Pulmonary artery endothelial cell (primary cell): ENCODE results near the gene ABCA3. TPM values are rescaled to one million over a fixed set of nuclear protein-coding genes. Genes with fewer than 3 reads are reported as not detected.
"Not testable (repeated sequence)": the region's sequence is repeated elsewhere in the genome, so short reads cannot be mapped to it uniquely, and the experiment has no call there.

Experiments used
- DNase-seq: peaks from one replicate; pipeline ENCODE4 v3.0.0-alpha.2; 2011; ENCODE audit warnings: low read depth, low spot score
- total RNA-seq: library from RNA; depleted of rRNA; stranded (reverse); fragments of >200 nt; gene quantifications from 2 replicates; pipeline ENCODE4 v1.2.3, GENCODE V29; 2014

The ABCA3 gene
- total RNA-seq, 1 donor from 2014 or later: 31.5 TPM

DNA sequence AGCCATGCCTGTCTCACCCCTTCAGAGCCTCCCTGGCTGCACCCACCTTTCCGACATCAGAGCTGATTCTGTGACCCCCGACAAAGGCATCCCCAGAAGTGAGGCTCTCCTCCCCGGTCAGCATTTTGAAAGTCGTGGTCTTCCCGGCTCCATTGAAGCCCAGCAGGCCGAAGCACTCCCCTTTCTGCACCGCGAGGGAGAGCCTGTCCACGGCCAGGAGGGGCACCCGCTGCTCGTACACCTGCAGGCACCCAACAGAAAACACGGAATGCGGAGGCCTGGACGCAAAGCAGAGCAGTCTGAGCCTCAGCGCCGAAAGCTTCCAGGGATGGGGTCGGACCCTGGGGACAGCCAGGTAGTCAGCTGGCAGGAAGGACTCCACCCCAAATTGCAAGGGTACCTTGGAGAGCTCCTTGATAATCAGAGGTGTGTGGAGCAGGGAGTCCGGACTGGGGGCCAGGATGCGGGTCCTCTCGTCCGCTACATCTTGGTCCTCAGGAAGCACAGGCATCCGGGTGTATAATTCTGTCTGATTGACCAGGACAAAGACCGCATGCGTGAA is 59.5 kb downstream of the ABCA3 start:
- DNase-seq: no peak

DNA sequence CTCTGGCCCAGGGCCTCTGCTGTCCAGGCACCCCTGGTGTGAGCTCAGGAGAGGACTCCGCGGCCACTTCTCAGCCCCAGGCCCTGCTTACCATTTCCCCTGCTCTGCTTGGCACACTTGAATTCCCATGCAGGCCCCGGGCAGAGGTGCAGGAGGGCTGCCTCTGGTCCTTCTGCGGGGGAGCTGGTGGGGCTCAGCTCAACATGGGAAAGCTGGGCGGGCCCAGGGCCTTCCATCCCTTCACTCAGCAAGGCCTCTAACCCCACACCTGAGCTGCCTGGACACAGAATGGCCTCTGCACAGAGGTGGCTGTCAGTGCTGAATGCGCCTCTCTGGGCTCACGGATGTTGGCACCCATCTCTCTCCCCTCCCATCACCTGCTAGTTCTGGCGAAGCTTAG is 60.1 kb downstream of the ABCA3 start:
- DNase-seq: no peak

DNA sequence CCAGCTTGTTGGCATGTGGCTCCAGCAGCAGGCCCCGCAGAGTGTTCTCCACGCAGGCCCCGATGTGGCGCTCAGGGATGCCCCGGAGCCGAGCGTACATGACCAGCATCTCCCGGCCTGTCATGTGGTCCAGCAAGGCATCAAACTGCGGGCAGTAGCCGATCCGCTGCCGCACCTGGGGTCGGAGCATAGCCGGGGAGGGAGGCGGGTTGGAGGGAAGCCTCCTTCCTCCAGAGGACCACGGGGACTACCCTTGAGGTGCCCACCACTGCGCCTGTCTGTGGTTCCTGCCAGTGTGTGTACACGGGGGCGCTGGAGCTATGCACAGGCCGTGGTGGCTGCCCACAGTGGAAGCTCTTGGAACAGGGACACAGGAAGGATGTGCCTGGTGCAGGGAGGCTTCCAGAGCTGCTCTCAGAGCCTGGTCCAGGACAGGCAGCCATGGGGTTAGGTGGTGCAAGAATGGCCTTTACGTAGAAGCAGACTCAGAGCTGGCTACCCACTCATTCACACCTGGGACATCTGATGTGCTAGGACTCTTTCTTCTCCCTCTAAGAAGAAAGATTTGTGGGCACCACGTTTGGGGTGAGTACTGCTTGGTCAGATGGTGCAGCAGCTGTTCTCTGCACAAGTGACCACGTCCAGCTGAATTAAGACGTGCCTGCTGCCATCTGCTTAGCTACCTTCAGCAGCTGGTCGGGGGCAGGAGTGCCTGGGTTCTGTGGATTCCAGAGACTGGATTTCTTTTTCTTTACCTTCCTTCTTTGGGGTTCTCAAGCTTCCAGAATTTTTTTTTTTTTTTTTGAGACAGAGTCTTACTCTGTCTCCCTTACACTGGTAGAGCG is 61.4 kb downstream of the ABCA3 start:
- no peak for DNase-seq

DNA sequence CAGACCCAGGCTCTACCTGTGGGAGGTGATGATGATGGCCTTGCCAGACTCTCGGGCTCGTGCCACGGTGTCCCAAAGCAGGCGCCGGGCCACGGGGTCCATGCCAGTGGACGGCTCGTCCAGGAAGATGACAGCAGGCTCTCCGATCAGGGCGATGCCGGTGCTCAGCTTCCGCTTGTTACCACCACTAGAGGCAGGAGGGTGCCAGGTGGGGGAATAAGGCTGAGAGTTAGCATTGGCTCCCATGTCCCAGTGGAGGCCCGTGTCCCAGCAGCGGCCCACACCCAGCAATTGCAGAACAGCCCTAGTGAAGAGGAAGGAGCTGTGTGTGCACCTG is 62.3 kb downstream of the ABCA3 start:
- DNase-seq: no peak

DNA sequence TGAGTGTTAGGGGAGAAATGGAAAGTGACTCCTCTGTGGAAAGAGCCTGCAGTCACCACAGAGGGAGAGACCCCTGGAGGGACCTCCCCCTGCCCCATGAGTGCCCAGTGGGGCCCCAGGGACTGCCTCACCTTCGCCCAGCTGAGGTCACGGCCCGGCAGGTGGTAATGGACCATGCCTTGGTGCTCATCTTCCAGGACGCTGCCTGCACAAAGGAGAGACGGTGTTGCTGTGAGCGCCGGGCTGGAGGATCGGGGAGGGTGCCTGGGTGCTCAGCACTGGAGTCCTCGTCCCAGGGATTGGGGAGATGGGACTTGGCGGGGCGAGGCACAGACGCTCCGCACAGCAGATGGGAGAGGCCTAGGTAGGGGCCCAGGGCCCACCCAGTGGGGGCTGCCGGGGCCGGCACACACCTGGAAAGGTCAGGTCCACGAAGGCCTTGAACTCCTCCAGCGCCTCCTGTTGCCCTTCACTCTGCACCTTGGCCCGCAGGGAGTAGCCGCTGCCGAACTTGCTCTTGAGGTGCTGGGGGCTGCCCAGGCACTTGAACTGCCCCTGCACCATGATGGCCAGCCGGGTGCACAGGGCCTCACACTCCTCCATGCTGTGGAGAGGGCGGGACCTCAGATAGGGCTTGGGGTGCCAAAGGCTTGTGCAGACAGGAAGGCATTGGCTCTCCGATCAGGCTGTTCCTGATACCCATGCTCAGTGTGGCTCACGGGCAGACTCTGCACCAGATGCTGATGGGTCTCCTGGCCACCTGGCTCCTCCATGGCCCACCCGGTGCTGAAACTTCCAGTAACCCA is 62.9 kb downstream of the ABCA3 start:
- DNase-seq: no peak

DNA sequence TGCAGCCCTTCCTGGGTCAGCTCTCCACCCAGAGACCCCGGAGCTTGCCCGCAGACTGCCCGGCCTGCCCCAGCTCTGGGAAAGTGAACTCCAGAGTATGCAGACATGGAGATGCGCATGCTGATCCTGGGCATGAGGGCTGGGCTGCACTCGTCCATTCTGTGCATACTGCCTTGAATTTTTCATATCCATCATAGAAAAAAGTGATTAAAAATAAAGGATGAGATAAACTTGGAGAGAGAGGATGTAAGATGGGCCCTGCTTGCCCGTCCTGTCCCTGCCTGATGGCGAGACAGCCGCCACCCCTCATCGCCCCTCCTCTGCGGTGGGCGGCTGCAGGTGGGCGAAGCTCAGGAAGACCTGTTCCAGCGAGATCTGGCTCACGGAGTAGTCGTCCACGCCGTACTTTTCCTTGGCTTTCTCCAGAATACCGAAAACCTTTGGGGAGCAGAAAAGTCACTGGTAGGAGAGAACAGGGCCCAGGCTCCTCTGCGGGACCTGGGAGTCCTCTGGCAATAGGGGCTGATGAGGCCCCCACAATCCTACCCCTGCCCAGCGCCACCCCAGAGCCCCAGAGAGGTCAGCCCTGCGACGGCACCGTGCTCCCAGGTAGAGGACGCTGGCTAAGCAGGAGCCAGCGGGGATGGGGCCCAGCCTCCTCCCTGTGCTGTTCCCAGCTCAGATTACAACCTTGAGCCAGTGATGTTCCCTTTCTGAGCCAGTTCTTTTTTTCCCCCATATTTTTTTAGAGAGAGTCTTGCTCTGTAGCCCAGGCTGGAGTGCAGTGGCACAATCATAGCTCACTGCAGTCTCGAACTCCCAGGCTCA is 63.9 kb downstream of the ABCA3 start:
- DNase-seq: no peak

DNA sequence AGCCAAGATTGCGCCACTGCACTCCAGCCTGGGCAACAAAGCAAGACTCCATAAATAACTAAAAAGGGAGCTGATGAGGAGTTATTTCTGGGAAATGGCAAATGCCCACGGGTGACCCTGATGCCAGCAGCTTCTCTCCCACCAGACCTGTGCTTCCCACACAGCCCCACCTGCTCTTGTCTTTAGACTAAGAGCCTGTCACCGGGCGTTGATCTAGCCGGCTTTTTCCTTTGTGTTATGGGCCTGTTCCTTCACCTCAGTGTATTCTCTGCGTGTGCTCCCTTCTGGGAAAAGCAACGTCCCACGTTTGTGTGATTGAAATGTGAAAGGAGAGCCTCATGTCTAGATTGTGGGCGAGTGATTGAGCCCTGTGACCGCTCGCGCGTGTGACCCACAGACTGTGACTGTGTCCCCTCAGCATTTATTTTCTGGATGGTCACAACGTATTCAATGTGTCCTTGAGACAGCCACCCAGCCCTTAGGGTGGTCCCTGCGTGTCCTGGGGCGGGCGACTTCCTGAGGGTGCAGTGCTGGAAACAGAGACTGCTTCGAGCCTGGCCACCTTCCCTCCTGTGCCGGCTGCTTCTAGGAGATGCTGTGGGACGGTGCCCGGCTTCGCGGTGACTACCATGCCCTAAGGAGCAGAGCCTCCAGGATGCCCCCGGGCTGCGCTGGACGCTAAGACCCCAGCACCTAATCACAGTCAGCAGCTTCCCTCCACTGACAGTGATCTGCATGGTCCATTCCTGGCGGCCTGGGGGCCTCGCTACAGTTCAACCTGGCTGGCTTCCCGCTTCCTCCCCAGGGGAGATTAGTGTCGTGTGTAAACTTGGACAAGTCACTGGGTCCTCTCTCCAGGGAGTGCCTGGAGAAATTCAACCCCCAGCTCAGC is 64.8 kb downstream of the ABCA3 start:
- DNase-seq: no peak

DNA sequence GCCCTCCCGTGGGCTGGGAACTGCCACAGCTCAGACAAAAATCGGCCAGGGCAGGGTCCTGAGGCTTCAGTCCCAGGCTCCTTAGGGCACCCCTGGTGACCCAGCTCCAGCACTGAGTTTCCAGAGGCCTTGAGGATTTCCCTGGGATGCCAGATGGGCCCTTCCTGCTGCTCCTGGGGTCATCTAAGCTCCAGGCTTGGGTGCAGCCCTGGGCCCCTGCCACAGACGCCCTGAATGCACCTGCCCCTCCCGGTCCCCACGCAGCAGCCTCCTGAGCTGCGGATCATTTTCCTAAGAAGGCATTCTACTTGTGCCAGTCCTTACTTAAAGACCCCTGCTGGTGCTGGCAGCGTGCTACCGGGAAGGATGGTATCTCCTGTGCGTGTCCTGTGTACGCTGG is 66.6 kb downstream of the ABCA3 start:
- DNase-seq: no peak

DNA sequence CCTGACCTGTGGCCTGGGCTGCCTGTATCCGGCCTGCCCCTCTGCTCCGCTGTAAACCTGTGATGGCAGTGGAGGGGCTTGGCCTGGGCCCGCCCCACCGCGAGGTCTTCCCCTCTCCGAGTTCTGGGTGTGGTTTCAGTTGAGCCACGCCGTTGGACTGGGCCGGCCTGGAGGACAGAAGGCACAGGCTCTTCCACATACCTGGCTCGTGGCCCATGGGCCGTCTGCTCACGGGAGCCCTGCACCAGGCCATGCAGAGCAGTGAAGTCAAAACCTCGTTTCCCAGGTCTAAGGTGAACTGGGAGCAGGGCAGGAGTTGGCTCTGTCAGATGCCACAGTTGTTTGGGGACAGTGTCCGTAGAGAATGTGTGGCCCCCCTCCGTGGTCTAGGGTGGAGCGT is 67.0 kb downstream of the ABCA3 start:
- no peak for DNase-seq

DNA sequence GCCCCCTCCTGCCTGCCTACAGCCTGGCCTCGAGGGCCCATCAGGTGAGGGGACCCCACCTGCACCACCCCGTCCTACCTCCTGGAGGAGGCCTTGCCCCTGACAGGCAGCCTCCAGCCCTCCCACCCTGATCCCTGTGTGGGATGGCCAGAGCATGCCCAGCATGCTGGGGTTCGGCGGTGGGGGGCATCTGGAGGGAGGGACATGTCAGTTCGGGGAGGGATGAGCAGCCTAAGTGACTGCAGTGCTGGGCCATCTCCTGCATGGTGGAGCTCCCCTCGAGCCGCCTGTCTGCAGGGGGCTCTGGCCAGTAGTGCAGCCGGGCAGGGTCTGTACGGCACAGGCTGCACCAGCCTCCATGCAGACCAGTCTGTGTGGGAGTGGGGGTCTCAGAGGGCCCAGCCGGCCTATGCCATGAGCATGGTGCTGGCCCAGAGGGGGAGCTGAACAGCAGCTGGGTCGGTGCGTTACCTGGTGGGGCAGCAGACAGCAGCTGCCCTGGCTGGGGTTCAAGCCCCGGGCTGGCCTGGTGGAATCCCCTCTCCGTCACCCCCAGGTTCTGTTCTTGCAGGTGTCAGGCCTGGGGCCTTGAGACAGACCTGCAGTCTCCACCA is 68.6 kb downstream of the ABCA3 start:
- no peak for DNase-seq

DNA sequence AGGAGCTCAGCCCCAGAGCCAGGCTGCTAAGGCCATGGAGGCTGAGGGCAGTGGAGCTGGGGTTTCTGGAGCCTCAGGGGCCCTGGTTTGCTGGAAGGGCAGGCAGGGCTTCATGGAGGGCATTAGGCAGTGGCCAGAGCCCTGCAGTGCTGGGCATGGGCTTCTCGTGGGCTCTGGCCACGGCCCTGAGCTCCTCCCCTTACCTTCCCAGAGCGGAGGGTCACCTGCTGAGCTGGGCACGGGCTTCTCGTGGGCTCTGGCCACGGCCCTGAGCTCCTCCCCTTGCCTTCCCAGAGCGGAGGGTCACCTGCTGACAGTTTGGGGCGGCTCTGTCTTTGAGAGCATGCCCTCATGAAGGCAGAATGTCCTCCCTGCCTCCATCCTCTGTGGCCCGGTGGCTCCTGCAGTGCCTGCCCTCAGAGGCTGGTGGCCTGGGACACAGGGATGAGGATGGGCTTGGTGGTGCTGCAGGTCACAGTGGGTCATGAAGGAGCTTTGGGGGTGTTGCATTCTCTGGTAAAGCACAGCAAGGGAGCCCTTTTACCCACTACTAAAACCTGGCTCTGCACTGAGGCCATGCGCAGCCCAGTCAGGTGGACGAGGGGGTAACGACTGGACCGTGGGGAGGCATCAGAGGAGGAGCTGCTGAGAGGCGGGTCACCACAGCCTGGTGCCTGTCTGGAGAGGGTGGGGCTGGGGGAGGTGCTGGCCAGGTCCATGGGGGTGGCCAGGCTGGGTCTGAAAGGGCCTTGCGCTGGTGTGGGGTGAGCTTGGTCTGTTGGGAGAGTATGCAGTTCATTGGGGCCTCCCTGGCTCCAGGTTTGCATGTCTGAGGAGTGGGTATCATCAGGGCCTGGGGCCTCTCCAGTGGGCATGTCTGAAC is 69.7 kb downstream of the ABCA3 start:
- no peak for DNase-seq

DNA sequence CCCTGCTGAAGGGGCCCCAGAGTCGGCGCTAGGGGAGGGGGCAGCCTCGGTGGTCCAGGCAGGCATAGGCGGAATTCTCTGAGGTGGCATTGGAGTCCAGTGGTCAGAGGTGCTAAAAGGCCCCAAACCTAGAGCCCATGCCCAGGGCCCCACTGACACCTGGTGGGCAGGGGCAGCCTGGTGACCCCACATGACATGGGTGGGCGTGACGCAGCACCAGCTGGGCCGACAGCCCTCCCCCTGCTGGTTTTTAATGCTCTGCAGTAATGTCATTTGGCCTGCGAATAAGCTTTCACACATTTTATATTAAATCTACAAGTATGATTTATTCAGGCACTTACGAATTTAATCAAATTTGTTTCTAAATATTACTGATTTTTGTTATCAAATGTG is 70.5 kb downstream of the ABCA3 start:
- no peak for DNase-seq

DNA sequence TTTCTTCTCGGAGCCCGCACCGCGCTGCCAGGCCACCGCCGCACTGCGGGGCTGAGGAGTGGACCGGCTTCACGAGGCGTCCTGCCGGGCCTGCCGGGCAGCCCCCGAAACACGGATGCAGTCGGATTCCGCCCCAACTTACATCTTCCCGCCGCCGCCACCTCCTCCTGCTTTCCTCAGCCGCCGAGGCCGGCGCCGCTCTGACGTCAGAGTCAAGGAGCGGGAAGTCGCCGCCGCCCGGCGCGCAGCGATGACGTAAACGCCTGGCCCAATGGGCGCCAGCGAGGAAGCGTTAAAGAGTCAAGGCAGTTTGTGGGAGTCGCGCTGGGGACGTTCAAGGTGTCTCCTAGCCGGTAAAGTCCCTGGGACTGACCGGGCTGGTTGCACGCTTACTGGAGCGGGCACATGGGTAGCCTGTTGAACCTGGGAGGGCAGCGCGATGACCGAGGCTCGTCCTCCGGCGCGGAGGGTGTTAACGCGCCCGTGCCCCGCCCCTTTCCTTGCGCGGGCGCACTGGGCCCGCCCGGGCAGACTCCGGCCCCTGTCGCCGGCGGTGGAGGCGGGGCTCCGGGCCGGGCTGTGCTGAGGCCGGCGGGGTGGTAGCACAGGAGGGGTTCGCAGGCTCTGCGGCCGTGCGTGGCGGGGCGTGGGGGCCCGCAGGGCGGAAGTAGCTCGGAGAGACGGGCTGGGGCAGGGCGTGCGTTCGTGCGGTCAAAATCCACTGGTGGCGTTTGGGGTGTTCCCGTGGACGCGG is 72.4 kb downstream of the ABCA3 start, which contains the start of gene RNPS1:
TSS of gene RNPS1 (minus strand) at position 214 of the 754 bp plus-strand sequence. CDS start 3,483 bp downstream, outside the sequence.
- DNase-seq: peak; percentile 73

DNA sequence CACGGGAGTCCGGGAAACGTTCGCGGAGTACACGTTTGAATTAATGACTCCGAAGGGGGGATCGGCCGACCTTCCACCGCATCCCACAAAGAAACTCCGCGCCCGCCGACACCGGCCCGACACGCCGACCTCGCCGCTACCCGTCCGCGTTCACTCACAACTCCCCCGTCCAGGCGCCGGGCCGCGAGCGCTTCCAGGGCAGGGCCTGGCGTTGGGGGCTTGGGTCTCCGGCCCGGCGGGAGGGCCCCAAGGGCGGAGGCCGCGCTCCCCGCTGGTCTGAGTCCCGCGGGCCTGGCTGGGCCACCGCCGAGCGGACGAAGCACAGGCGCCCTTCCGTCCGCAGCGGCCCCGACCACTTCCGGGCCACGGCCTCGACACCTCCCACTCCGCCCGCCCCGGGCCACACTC is 73.0 kb downstream of the ABCA3 start:
- not testable (repeated sequence) for DNase-seq

DNA sequence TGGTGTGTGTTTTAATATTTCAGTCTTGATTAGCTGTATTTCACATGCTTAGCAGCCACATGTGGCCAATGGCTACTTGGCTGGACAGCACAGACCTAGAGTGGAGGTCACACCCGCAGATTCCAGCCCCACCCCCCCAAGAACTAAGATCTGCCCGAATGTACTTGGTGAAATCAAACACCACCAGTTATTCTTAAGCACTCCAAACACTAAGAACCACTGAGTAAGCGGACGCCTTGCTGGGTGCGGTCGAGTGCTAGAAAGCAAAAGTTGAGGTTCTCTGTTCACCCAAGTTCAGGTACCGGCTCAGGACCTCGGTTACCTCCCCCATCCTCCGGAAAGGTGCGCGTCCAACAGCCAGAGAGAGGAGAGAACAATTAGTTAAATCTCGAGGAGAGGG is 73.6 kb downstream of the ABCA3 start:
- DNase-seq: not testable (repeated sequence)

DNA sequence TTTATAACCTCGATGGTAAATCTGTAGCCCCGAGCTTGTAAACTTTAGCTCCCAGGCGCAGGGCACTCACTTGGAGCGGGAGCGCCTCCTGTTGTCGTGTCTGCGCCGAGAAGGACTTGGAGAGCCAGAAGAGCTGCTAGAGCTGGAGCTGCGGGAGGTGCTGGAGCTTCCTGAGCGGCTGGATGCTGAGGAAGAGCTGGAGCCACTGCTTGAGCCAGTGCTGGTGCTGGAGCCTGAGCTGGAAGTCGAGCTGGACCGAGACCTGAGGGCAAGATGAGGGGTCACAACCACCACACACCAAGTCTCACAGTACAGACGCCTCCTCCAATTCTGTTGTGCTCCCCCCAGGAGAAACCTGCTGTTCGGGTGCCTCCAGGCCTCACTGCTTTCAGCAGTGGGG is 77.5 kb downstream of the ABCA3 start:
- DNase-seq: not testable (repeated sequence)

DNA sequence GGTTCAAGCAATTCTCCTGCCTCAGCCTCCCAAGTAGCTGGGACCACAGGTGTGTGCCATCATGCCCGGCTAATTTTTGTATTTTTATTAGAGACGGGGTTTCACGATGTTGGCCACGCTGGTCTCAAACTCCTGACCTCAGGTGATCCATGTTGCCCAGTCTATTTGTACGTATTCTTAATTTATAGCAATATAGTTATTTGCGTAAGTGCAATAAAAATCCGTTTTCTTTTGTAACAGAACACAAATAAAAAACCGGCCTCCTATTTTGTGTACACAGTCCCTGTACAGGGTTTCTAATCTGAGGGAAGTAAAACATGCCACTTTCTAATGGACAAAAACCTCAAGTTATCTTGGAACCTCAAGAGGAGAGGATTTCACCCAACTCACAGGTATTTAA is 80.3 kb downstream of the ABCA3 start:
- DNase-seq: no peak

DNA sequence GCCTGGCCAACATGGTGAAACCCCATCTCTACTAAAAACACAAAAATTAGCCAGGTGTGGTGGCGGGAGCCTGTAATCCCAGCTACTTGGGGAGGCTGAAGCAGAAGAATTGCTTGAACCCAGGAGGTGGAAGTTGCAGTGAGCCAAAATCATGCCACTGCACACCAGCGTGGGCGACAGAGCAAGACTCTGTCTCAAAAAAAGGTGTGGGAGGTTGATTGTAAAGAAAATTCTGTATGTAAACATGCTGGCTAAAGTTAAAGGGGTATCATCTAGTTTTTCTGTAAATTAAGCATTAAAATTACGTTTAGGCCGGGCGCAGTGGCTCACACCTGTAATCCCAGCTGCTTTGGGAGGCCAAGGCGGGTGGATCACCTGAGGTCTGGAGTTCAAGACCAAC is 82.0 kb downstream of the ABCA3 start:
- DNase-seq: not testable (repeated sequence)
